ENCODE data around the gene ZNF100. TPM values are rescaled to one million over a fixed set of nuclear protein-coding genes. Genes with fewer than 3 reads are reported as not detected.
"Not testable (repeated sequence)": the region's sequence is repeated elsewhere in the genome, so short reads cannot be mapped to it uniquely, and the experiment has no call there.

ZNF100 gene
- total RNA-seq, 1 donor from 2014 or later: 2.0 TPM

GRCh38 chr19:21748088-21748487 lies 19.3 kb downstream of the ZNF100 start:
- Histone ChIP-seq H3K27me3 (ENCODE audit: control insufficient read depth, insufficient read depth, low read length) (no peaks in the 10 kb centered on the region), H3K4me3 (ENCODE audit: low read depth, low read length) (no peak overlapping the region), H3K36me3 (ENCODE audit: control insufficient read depth, insufficient read depth, low read length) (peaks cover 3% of the 10 kb centered on the region)
- no peak for DNase-seq (ENCODE audit: low read depth)
- TF ChIP-seq CTCF (IDR thresholded peaks at IDR 0.05; ENCODE audit: insufficient read depth, low read length, poor library complexity, severe bottlenecking): no peak

GRCh38 chr19:21740559-21740958 lies 26.8 kb downstream of the ZNF100 start:
- no peak for TF ChIP-seq CTCF (IDR thresholded peaks at IDR 0.05; ENCODE audit: insufficient read depth, low read length, poor library complexity, severe bottlenecking)
- no peak for DNase-seq (ENCODE audit: low read depth)
- Histone ChIP-seq H3K36me3 (ENCODE audit: control insufficient read depth, insufficient read depth, low read length) (no peaks in the 10 kb centered on the region), H3K27me3 (ENCODE audit: control insufficient read depth, insufficient read depth, low read length) (no peaks in the 10 kb centered on the region), H3K4me3 (ENCODE audit: low read depth, low read length) (no peak overlapping the region)

GRCh38 chr19:21726942-21727747 lies 40.2 kb downstream of the ZNF100 start:
- H3K4me3 ChIP-seq (ENCODE audit: low read depth, low read length); H3K36me3 ChIP-seq (ENCODE audit: control insufficient read depth, insufficient read depth, low read length); DNase-seq (ENCODE audit: low read depth); H3K27me3 ChIP-seq (ENCODE audit: control insufficient read depth, insufficient read depth, low read length): not testable (repeated sequence)

DNA sequence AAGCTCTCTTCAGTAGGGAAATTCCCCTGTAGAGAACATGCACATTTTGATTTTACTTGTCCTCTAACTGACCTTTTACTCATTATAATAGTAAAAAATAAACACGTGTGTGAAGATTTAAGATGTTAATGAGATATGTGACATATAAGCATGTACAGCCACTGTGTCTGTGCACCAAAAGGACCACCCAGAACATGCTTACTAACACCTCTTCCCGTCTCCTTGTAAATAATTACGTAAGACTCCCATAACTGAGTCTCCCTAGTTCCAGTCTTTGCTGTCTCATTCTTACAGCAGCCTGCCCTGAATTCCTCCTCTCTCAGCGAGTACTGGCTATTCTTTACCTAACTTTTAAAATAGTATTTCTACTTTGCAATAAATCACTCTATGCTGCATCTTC lies 53.6 kb downstream of the ZNF100 start:
- no peak for DNase-seq (ENCODE audit: low read depth)

DNA sequence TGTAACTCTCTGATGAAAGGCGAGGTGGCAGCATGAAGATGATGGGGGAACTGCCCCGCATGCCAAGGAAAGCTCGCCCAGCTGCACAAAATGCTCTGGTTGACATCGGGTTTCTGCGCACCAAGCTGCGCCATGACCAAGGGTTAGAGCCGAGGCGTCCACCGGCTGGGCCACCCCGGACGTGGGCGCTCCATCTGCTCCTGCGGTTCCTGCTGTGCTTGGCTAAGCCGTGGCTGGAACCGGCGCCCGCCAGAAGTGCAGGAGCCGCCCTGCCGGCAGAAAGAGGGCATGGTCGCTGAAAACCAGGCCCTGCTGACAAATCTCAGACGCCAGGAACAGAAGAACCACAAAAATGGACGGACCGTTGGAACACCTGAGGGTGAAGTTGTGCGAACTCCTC lies 57.9 kb downstream of the ZNF100 start:
- no peak for TF ChIP-seq CTCF (IDR thresholded peaks at IDR 0.05; ENCODE audit: insufficient read depth, low read length, poor library complexity, severe bottlenecking)
- no peaks in the 10 kb centered on the region for H3K36me3 ChIP-seq (ENCODE audit: control insufficient read depth, insufficient read depth, low read length)
- H3K27me3 ChIP-seq (ENCODE audit: control insufficient read depth, insufficient read depth, low read length): no peaks in the 10 kb centered on the region
- no peak overlapping the region for H3K4me3 ChIP-seq (ENCODE audit: low read depth, low read length)
- DNase-seq (ENCODE audit: low read depth): no peak

More for the DNA sequence above, 53.6 kb downstream of the ZNF100 start:
- no peak for TF ChIP-seq CTCF (IDR thresholded peaks at IDR 0.05; ENCODE audit: insufficient read depth, low read length, poor library complexity, severe bottlenecking)
- Histone ChIP-seq H3K4me3 (ENCODE audit: low read depth, low read length) (no peak overlapping the region), H3K36me3 (ENCODE audit: control insufficient read depth, insufficient read depth, low read length) (no peaks in the 10 kb centered on the region), H3K27me3 (ENCODE audit: control insufficient read depth, insufficient read depth, low read length) (no peaks in the 10 kb centered on the region)

GRCh38 chr19:21707878-21708277 lies 59.5 kb downstream of the ZNF100 start:
- DNase-seq (ENCODE audit: low read depth); H3K27me3 ChIP-seq (ENCODE audit: control insufficient read depth, insufficient read depth, low read length); H3K4me3 ChIP-seq (ENCODE audit: low read depth, low read length); H3K36me3 ChIP-seq (ENCODE audit: control insufficient read depth, insufficient read depth, low read length): not testable (repeated sequence)

- Histone ChIP-seq H3K36me3 (ENCODE audit: control insufficient read depth, insufficient read depth, low read length) (no peaks in the 10 kb centered on the region), H3K27me3 (ENCODE audit: control insufficient read depth, insufficient read depth, low read length) (no peaks in the 10 kb centered on the region), H3K4me3 (ENCODE audit: low read depth, low read length) (no peak overlapping the region)
- DNase-seq (ENCODE audit: low read depth): no peak
- no peak for TF ChIP-seq CTCF (IDR thresholded peaks at IDR 0.05; ENCODE audit: insufficient read depth, low read length, poor library complexity, severe bottlenecking)
Measured at GRCh38 chr19:21707065-21707464, 60.3 kb downstream of the ZNF100 start.
